HG03469 (cell line): ENCODE measurements around the gene ZNF276.
"Not testable (repeated sequence)": the region's sequence is repeated elsewhere in the genome, so short reads cannot be mapped to it uniquely, and the experiment has no call there.

Experiments used
- ATAC-seq: cut with Tn5 transposase; IDR thresholded peaks from one replicate; pipeline ENCODE4 v1.9.1; 2021; ENCODE audit warnings: mild to moderate bottlenecking, moderate library complexity, moderate number of reproducible peaks; ENCODE audit not compliant: unreplicated experiment

The ZNF276 gene

GRCh38 chr16:89733792-89734191 is 12.5 kb downstream of the ZNF276 start:
- ATAC-seq: no peak

GRCh38 chr16:89736554-89736953 is 15.2 kb downstream of the ZNF276 start:
- ATAC-seq: no peak

DNA sequence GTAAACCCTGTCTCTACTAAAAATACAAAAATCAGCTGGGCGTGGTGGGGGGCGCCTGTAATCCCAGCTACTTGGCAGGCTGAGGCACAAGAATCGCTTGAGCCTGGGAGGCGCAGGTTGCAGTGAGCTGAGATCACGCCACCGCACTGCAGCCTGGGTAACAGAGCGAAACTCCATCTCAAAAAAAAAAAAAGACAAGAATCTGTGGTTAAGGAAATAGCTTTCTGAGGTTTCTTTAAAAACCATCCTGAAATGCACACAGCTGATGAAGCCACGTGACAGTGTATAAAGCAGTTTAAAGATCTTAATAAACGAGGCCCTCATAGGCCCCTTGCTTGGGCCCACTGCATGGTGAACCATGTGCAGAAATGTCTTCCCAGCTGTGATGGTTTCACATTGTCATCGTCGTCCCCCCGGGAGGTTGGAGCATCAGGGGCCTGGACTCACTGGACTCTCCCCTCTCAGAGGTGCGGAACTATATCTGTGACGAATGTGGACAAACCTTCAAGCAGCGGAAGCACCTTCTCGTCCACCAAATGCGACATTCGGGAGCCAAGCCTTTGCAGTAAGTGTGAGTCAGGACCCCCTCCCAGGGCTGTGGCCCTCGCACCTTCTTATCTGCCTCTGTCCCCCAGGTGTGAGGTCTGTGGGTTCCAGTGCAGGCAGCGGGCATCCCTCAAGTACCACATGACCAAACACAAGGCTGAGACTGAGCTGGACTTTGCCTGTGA is 16.2 kb downstream of the ZNF276 start:
- ATAC-seq: no peak

- no peak for ATAC-seq
Observed at GRCh38 chr16:89738072-89738377, 16.7 kb downstream of the ZNF276 start.

DNA sequence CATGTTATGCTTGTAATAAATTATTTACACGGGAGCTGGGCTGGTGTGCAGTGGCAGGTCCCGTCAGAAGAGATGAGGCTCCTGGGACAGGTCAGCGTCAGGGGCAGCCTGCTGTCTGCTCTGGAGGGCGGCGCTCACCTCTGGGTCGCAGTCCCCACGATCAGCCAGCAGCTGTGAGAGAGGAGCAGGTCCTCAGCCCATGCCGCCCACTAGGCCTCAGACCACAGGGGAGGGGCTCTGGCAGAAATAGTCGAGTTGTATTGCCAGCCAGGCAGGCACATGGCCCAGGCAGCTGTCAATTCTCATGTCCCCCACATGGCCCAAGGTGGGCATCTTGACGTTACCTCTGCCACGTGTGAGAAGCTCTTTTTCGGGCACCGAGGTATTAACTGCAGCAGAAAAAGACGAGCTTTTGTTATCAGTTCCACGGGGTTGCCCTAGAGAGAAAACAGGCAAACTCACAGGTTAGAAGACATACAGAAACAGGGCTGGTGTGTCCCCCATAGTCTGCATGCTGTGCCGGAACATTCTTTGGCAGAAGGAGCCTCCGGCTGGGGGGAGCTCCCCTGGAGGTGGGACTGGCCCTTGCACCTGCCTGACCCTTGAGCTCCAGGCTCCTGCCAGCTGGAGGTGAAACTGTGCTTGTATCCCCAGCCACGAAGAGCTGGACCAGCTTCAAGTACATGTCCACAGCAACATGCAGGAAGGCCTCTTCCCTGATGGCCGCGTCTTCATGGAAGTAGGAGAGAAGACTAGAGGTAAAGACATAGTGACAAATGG is 17.4 kb downstream of the ZNF276 start:
- ATAC-seq: no peak

- ATAC-seq: no peak
Observed at GRCh38 chr16:89739383-89739782, 18.0 kb downstream of the ZNF276 start.

DNA sequence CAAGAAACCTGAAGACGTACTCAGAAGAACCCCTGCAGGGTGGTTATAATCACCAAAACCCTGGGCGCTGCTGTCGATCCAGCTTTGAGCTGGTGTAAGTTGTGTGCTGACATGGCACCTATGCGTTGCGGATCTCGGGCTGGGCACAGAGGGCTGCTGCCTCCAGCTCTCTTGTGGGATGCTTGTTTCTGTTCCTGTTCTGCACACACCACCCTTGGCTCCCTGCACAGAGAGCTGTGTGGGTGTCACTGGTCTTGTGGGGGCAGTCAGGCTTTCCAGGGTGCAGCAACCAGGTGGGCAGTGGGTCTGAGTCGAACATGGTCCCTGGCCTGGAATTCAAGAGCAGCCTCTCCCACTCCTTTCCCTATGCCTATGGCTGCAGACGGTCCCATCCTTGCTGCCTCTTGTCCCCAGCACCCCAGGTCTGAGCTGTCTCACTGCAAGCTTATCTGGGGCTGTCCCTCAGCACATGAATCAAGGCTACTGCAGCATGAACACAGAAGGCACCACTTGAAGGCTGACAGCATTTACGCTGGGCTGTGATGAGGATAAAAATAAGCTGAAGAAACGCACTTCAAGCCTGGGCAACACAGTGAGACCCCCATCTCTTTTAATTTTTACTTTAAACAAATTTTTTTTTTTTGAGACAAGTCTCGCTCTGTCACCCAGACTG is 20.1 kb downstream of the ZNF276 start:
- no peak for ATAC-seq

DNA sequence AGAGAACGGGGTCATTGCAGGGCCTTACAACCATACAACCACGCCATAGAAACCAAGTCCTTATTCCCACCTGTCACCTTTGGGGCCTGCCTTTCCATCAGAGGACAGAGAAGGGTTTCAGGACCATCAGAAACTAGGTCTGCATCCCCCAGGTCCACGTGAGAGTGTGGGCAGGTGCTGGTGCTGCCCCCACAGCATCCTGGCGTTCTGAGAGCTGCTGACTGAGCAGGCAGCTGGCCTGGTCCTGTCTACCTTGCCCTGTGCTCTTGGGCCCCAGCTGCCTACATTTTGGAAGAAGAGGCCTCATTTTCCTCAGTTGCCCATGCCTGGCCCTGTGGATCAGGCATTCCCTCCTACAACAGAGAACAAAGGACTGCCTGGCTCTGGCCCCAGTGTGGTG is 21.6 kb downstream of the ZNF276 start:
- ATAC-seq: no peak

DNA sequence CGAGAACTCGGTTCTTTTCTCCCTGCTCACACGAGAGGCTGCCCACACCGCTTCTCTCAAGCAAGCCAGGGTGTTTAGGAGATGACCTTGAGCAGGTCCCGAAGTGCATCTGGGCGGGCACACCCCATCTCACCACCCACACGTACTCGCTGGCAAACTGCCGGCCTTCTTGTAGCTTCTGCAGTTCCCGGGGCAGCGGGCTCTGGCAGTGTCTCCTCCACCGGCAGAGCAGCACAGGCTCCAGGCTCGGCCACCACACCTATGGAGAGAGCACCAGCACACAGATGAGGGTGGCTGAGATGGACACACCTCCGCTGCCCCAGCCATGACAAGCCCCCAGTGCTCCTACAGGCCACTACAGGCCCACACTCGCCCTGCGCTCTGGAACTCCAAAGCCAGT is 23.5 kb downstream of the ZNF276 start:
- ATAC-seq: no peak

GRCh38 chr16:89746043-89746442 is 24.7 kb downstream of the ZNF276 start:
- no peak for ATAC-seq

GRCh38 chr16:89748076-89748475 is 26.7 kb downstream of the ZNF276 start:
- ATAC-seq: no peak

- ATAC-seq: no peak
Observed at GRCh38 chr16:89748921-89749320, 27.6 kb downstream of the ZNF276 start.

- no peak for ATAC-seq
Observed at GRCh38 chr16:89749637-89750036, 28.3 kb downstream of the ZNF276 start.

DNA sequence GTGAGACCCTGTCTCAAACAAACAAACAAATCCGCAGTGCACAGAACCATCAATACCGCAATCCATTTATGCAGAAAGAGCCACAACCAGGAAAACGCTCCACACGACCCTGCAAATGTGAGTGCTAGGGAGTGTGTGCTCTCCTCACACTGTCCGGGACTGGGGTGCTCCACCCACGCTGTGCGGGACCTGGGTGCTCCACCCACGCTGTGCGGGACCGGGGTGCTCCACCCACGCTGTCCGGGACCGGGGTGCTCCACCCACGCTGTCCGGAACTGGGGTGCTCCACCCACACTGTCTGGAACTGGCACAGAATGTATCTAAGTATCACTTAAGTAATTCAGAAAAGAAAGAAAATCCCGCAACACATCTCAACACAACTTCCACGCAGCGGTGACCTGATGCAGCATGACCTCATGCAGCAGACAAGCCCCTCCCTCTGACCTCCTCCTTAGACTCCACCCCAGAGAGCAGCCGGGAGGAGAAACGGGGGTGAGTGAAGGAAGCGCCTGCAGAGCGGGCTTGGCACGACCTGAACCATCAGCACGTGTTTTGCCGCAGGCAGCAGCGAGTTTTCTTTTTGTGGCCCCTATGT is 38.5 kb downstream of the ZNF276 start:
- no peak for ATAC-seq

DNA sequence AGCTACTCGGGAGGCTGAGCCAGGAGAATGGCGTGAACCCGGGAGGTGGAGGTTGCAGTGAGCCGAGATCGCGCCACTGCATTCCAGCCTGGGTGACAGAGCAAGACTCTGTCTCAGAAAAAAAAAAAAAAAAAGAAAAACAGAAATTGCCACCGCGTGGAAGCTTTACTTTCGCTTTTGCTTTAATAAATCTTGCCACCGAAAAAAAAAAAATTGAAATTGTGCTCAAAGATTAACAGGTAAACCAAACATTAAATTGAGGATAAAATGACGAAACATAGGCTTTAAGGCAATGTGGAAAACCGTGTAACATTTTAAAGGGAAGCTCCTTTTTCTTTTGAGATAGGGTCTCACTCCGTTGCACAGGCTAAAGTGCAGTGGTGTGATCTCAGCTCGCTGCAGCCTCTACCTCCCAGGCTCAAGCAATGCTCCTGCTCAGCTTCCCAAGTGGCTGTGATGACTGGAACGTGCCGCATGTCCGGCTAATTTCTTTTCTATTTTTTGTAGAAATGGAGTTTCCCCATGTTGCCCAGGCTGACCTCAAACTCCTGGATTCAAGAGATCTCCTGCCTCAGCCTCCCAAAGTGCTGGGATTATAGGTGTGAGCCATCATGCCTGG is 40.1 kb downstream of the ZNF276 start:
- ATAC-seq: no peak

GRCh38 chr16:89764711-89765201 is 43.4 kb downstream of the ZNF276 start:
- ATAC-seq: peak; percentile 85

DNA sequence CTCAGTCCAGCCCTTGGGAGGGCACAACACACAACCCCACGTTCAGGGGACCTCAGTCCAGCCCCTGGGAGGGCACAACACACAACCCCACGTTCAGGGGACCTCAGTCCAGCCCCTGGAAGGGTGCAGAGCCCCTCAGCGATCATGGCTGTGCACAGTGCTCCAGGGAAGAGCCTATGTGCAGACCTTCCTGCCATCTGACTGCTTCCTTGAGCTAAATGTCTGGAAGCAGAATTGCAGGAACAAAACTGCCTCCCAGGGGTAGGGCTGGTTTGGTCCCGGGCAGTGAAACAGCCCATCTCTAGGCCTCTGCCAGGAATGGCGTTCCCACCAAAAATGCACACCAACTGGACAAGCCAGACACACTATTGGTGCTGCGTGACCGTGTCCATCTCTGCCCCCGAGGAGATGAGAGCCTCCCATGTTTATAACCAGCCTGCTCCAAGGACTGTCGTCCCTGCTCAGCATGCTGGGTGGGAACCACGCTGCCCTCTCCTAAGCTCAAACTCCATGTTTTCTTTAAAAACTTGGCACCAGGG is 44.0 kb downstream of the ZNF276 start:
- no peak for ATAC-seq

- ATAC-seq: no peak
Observed at GRCh38 chr16:89770367-89770766, 49.0 kb downstream of the ZNF276 start.

DNA sequence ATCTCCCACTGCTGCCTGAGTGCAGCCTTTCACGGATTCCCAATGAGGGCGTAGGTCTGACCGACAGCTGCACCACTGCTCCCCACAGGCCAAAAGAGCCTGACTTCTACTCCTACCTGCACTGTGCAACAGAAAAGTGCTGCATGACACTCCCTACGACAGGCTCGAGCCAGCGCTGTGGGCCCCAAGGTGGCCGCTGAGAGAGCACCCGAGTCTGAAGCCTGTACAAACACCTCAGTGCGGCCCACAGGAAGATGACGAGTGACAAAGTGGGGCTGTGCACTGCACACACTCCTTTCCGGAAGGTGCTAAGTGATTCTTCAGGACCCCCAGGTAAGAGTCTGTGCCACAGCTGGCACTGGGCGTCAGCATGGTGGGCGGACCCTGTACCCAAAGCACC is 53.9 kb downstream of the ZNF276 start:
- no peak for ATAC-seq

DNA sequence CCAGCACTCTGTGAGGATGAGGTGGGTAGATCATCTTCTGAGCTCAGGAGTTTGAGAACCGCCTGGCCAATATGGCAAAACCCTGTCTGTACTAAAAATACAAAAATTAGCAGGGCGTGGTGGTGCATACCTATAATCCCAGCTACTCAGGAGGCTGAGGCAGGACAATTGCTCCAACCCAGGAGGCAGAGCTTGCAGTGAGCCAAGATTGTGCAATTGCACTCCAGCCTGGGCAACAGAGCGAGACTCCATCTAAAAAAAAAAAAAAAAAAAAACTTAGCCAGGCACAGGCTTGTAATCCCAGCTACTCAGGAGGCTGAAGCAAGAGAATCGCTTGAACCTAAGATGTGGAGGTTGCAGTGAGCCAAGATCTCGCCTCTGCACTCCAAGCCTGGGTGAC is 56.9 kb downstream of the ZNF276 start:
- ATAC-seq: not testable (repeated sequence)
